ENCODE measurements around the gene CCL22.

Gene CCL22

GRCh38 chr16:57377080-57377841 lies 18.7 kb downstream of the CCL22 start:
- no peak for DNase-seq

GRCh38 chr16:57379579-57379978 lies 21.0 kb downstream of the CCL22 start:
- DNase-seq, result no peak

GRCh38 chr16:57380671-57381462 lies 22.3 kb downstream of the CCL22 start:
- no peak for DNase-seq

- DNase-seq, result no peak
Measured at GRCh38 chr16:57381791-57382534, 23.4 kb downstream of the CCL22 start.

- DNase-seq, result no peak
Measured at GRCh38 chr16:57382535-57383275, 24.1 kb downstream of the CCL22 start.

GRCh38 chr16:57383276-57384247 lies 25.0 kb downstream of the CCL22 start:
- no peak for DNase-seq

- no peak for DNase-seq
Measured at GRCh38 chr16:57384248-57385070, 25.9 kb downstream of the CCL22 start.

- DNase-seq, result no peak
Measured at GRCh38 chr16:57385083-57385482, 26.5 kb downstream of the CCL22 start.

- no peak for DNase-seq
Measured at GRCh38 chr16:57386381-57386951, 27.9 kb downstream of the CCL22 start.

GRCh38 chr16:57387598-57388354 lies 29.2 kb downstream of the CCL22 start:
- no peak for DNase-seq

GRCh38 chr16:57388359-57389086 lies 29.9 kb downstream of the CCL22 start:
- no peak for DNase-seq

- no peak for DNase-seq
Measured at GRCh38 chr16:57389087-57389468, 30.5 kb downstream of the CCL22 start.

GRCh38 chr16:57390636-57391295 lies 32.2 kb downstream of the CCL22 start:
- DNase-seq, result no peak

GRCh38 chr16:57391300-57391699 lies 32.7 kb downstream of the CCL22 start:
- DNase-seq, result no peak

GRCh38 chr16:57391708-57392107 lies 33.1 kb downstream of the CCL22 start:
- DNase-seq, result no peak

- no peak for DNase-seq
Measured at GRCh38 chr16:57392694-57393093, 34.1 kb downstream of the CCL22 start.

- DNase-seq, result no peak
Measured at GRCh38 chr16:57394444-57394843, 35.9 kb downstream of the CCL22 start.

- no peak for DNase-seq
Measured at GRCh38 chr16:57395026-57395425, 36.4 kb downstream of the CCL22 start.

Measured in 8988T (cell line).